ENCODE measurements around the gene AHSG. TPM values are rescaled to one million over a fixed set of nuclear protein-coding genes. Genes with fewer than 3 reads are reported as not detected.
"Not testable (repeated sequence)": the region's sequence is repeated elsewhere in the genome, so short reads cannot be mapped to it uniquely, and the experiment has no call there.

AHSG gene
- not detected in 2 replicates for polyA plus RNA-seq (2014; cell fraction: cytosol; rRNA removed)
- not detected in 2 replicates for polyA plus RNA-seq (2014; cell fraction: nucleus; rRNA removed)

- DNase-seq (ENCODE audit: low spot score), result no peak
These were observed at the start of gene AHSG for GRCh38 chr3:186612721-186613636. Gene AHSG, plus strand, starts transcription at chr3:186613060. Its CDS starts 82 bp downstream, at chr3:186613142.

GRCh38 chr3:186564586-186564985 is 48.3 kb upstream of the AHSG start:
- DNase-seq (ENCODE audit: low spot score), result no peak

DNA sequence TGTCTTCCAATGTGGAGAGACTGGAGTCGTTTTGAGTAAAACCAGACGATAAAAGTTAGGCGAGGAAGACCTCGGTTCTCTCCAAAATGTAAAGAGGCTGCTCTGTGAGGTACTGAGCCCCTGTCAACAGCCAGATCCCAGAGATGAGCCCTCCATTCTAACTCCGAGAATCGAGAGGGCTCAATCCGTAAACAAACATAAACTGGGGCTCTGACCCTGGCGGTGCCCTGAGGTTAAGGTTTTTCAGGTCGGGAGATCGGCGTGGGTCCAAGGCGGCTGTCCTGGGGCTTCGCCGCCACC is 46.1 kb upstream of the AHSG start:
- DNase-seq (ENCODE audit: low spot score), result no peak

DNA sequence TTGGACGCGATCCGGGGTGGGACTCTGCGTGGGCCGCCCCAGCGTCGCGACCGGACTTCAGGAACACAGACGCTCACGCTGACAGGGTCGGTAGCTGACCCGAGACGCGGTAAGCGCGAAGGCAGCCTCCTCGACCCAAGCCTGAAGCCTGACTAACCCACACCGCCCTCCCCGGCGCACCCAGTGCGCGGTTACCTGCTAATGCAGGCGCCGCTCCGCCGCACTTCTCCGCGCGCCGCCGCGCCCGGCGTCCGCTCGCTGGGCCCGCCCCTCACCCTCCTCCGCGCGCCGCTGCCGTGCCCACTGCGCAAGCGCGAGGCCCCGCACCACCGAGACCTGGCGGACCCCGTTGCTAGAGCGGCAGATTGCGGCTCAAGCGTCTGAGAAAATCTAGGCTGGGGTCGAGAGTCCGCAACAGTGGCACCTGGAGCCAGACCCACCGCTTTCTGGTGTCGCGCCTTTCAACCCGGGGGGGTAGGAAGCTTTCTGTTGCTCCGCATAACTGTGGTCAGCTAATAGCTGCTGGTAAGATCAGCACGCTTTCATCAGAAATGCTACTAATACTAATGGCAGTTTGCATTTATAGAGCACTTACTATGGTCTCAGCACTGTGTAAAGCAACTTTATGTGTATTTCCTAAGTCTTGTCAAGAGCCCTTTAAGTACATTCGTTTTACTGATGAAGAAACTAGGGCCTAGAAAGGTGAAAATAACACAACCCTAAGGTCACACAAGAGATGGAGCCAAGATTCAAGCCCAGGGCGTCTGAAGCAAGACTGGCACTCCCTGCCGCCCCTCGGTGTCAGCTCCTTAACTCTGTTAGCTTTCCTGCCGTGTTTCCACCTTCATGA is 45.6 kb upstream of the AHSG start, which contains the start of gene TBCCD1:
Gene TBCCD1 (minus strand): TSS at position 268 of the 850 bp plus-strand sequence. CDS start 3,010 bp downstream, outside the sequence.
- DNase-seq (ENCODE audit: low spot score), result peak; percentile 91

DNA sequence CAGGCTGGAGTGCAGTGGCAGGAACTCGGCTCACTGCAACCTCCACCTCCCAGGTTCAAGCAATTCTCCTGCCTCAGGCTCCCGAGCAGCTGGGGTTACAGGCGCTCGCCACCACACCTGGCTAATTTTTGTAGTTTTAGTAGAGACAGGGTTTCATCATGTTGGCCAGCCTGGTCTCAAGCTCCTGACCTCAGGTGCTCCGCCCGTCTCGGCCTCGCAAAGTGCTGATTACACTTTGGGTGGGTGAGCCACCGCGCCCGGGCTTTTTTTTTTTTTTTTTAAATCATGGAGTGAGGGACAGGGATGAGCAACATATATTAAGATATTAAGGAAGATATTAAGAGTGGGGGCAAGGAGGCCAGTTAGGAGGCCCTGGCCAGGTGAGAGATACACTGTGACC is 43.5 kb upstream of the AHSG start:
- DNase-seq (ENCODE audit: low spot score), result peak; percentile 5

DNA sequence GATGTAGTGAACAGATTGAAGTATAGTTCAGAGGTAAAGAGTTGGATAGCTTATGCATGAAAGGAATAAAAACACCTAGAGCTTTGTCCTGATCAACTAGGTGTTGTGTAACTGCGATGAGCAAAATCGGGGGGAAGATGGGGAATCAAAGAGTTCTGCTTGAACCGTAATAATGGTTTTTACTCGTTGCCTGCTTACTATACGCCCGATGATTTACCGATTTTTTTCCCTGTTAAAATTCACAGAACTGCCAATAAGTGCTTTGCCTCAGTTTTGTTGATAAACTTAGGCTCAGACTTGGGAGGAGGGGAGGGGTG is 43.1 kb upstream of the AHSG start:
- DNase-seq (ENCODE audit: low spot score), result no peak

- DNase-seq (ENCODE audit: low spot score), result peak; percentile 100
These were observed 42.5 kb upstream of the AHSG start, which contains the start of gene DNAJB11 for GRCh38 chr3:186570096-186570940. Gene DNAJB11, plus strand, starts transcription at chr3:186570720. Its CDS starts 178 bp downstream, at chr3:186570898.

GRCh38 chr3:186570941-186571643 is 41.8 kb upstream of the AHSG start:
- peak; percentile 15 for DNase-seq (ENCODE audit: low spot score)

GRCh38 chr3:186571644-186572013 is 41.2 kb upstream of the AHSG start:
- no peak for DNase-seq (ENCODE audit: low spot score)

- DNase-seq (ENCODE audit: low spot score), result no peak
These were observed 35.3 kb upstream of the AHSG start for GRCh38 chr3:186577521-186577920.

- DNase-seq (ENCODE audit: low spot score), result no peak
These were observed 32.1 kb upstream of the AHSG start for GRCh38 chr3:186580785-186581184.

DNA sequence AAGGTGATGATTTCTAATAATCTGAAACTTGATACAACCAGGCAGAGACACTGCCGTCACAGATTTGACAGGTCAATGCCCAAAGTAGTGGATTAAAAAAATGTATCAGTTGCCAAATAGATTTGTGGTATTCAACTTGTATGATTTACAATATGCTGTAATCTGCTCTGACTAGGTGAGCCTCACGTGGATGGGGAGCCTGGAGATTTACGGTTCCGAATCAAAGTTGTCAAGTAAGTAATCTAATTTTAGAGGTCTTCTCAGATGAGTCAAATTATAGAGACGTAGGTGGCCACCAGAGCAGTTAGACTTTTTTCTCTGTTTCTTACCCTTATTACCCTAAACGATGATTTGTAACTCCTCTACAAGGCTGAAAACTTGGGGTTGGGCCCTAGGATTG is 30.3 kb upstream of the AHSG start:
- DNase-seq (ENCODE audit: low spot score), result no peak

DNA sequence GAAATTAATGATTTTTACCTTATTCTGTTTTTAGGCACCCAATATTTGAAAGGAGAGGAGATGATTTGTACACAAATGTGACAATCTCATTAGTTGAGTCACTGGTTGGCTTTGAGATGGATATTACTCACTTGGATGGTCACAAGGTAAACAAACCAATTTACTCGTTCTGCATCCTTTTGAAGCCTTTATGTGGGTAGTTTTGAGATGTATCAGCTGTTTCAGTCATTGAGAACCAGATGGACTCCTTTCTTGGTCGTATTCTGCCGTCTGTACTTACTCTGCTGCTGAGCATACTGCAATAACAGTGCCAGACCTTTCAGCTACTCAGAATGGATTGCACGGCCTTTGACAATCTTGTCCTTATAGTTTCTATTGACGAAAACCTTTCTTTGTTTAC is 29.0 kb upstream of the AHSG start:
- no peak for DNase-seq (ENCODE audit: low spot score)

DNA sequence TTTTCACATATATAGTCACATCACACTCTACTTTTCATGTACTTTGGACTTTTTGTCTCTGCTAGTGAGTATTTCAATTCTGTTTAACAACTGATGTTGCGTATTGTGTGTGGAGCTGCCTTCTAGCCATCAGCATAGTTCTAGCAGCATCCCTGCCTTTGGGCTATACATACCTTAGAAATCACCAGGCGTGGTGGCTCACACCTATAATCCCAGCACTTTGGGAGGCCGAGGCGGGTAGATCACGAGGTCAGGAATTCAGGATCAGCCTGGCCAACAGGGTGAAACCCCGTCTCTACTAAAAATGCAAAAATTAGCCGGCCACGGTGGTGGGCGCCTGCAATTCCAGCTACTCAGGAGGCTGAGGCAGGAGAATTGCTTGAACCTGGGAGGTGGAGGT is 26.6 kb upstream of the AHSG start:
- DNase-seq (ENCODE audit: low spot score), result not testable (repeated sequence)

DNA sequence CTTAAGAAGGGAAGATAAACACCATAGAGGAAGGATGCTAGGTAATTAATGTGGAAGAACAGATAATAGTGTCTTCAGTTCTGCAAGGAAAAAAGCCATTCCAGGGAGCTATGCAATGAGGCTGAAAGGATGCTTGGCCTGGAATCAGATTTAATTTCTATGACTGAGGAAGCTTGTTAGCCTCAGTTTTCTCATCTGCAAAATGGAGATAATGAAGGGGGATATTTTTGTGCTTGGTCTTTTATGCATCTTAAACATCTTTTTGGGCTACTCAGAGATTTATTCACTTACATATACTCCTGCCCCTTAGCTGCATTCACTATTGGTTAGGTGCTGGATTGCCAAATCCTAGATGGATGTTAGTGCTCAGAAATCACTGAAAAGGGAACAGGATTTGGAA is 25.7 kb upstream of the AHSG start:
- no peak for DNase-seq (ENCODE audit: low spot score)

DNA sequence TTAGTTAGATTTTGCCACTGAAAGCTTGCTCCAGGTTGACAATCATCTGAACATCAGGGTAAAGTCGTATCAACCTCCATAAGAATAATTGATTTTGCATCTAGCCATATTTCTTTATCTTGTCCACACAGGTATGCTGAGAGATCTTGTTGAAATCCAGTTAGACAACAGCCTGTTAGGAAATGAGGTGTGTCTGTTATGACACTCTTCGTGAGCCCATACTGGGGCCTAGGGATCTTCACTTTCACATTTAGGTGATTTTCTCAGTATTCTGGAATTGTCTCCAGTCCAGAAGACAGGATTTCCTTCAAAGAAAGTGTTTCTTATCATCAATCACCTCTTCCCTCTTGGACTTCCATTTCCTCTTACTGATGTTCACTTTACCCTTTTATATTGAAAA is 24.2 kb upstream of the AHSG start:
- no peak for DNase-seq (ENCODE audit: low spot score)

DNA sequence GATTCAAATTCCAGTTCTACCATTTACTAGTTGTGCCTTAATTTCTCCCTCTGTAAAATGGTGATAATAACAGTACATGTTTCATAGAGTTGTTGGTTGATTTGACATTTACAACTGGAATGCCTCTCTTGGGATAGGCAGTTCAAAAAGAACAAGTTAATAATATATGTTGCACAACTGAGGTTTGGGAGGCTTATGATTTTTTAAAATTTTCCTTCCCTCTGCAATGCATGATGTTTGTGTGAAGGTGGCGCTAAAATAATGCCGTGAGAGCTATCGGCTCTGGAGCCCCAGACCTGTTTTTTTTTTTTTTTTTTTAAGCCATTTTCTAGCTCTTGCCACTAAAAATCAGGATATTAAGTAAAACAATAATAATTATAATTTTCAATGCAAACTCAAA is 23.7 kb upstream of the AHSG start:
- DNase-seq (ENCODE audit: low spot score), result no peak

- DNase-seq (ENCODE audit: low spot score), result no peak
These were observed 22.8 kb upstream of the AHSG start for GRCh38 chr3:186589856-186590579.

DNA sequence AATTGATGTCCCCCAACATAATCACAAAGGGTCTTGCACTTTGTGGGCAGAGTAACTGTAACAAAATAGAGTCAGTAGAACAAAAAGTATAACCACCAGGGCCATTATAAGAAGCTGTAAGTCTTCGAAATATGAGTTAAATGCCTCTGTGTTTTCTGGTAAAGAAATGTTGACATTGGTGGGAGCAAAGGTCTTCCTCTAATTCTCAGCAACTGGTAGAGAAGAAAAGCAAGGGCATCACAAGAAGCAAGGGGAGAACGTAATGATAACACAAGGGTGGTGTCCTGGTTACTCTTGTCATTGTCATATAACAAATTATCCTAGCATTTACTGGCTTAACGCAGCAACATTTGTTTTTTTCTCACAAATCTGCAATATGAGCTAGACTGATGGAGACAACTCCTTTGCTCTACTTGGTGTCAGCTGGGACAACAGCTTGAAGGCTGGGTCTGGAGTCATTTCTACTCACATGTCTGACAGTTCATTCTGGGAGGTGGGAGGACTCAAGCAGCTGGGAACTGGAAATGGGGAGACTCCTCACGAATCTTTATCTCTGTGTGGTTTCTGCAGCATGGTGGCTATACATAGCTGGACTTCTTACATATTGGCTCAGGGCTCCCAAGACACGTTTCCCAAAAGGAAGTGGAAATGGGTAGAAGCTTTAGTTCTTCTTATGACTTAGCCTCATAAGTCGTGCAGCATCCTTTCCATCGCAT is 22.1 kb upstream of the AHSG start:
- DNase-seq (ENCODE audit: low spot score), result no peak

DNA sequence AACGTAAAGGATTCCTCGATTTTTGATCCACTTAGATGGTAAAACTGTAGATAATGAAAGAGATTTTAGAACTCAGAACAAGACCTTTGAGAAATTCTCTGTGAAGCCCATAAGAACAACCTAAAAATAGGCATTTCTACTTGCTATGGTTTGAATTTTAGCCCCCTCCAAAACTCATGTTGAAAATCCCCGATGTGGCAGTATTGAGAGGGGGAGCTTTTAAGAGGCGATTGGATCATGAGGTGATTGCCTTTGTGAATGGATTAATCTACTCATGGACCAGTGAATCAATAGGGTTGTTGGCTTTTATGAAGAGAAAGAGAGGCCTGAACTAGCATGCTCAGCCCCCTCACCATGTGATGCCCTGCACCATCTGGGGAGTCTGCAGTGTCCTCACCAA is 20.2 kb upstream of the AHSG start:
- no peak for DNase-seq (ENCODE audit: low spot score)

Measured in SK-N-DZ (cell line).